NB4 (cell line): ENCODE measurements around the gene TCF4.

Source experiments
- MYC ChIP-seq: IDR thresholded peaks from 2 replicates; pipeline ENCODE4 v1.6.1; 2011; ENCODE audit warnings: low read depth, low read length
- POLR2A ChIP-seq: IDR thresholded peaks from 2 replicates; pipeline ENCODE4 v1.6.1; 2011; ENCODE audit warnings: mild to moderate bottlenecking; ENCODE audit not compliant: insufficient read length; ENCODE audit errors: extremely low read depth
- TF ChIP-seq, protein P1 (sequence below): IDR thresholded peaks from one replicate; pipeline ENCODE4 v1.5.1; 2012; ENCODE audit warnings: low read depth, low read length

DNA sequence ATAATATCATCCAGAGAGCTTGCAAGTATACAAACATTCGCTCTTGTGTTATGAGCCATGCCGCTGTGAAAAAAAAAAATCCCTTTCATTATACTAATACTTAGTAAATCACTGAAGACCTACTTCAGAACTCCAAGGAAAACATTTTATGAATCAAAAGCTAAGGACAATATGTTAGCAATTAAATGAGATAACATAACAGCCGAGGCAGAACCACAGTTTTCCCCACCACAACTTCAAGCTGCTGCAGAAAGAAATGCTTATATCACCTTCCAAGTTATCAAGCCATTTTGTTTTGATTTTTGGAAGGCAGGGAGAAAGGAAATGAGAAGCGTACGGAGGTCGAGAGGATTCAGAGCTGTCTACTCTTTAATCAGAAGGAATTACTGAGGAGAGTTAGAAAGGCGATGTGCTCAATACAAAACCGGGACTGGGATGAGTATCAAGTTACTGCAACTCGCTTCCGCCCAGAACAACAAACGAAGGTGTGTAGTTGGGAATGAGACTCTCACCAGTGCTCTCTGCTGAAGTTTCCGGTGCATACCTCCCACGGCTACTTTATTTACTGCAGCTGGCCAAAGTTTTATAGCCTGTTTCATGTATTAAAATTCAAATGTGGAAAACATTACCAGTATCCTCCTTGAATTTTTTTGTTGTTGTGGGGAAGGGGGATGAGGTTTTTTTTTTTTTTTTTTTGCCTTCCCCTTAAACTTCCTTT is 336.6 kb downstream of the TCF4 start:
- TF ChIP-seq, protein P1, sequence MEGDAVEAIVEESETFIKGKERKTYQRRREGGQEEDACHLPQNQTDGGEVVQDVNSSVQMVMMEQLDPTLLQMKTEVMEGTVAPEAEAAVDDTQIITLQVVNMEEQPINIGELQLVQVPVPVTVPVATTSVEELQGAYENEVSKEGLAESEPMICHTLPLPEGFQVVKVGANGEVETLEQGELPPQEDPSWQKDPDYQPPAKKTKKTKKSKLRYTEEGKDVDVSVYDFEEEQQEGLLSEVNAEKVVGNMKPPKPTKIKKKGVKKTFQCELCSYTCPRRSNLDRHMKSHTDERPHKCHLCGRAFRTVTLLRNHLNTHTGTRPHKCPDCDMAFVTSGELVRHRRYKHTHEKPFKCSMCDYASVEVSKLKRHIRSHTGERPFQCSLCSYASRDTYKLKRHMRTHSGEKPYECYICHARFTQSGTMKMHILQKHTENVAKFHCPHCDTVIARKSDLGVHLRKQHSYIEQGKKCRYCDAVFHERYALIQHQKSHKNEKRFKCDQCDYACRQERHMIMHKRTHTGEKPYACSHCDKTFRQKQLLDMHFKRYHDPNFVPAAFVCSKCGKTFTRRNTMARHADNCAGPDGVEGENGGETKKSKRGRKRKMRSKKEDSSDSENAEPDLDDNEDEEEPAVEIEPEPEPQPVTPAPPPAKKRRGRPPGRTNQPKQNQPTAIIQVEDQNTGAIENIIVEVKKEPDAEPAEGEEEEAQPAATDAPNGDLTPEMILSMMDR: no peak
- TF ChIP-seq POLR2A (no peak), MYC (no peak)
